HG03159 (cell line): ENCODE data around the gene GADD45G.

Experiments
- ATAC-seq: cut with Tn5 transposase; IDR thresholded peaks from one replicate; pipeline ENCODE4 v1.9.1; 2021; ENCODE audit warnings: mild to moderate bottlenecking, moderate library complexity; ENCODE audit not compliant: unreplicated experiment

GADD45G gene

DNA sequence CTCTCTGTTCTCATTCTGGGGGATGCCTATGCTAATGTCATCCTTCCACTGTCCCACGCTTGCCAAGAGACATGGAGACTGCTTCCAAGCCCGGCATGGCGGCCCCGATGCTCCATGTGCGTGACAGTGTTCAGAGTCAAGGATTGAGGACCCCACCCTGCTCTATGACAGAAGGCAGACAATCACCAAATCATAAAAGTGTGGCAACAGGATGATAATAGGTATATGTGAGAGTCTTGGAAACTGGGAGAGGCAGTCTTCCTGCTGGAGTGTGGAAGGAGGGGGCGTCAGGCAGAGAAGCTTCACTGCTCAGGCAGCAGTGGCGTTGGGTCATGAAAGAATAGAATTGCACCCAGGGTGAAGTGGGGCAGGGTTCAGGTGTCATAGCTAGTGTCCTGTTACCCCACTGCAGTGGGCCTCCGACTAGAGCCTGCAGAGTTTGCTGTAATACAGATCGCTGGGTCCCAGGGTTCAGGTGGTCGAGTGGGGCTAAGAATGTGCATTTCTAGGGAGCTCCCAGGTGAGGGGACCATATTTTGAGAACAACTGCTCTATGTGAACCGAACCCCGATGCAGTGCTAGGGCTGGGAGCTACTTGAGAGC is 12.5 kb upstream of the GADD45G start:
- ATAC-seq: no peak

DNA sequence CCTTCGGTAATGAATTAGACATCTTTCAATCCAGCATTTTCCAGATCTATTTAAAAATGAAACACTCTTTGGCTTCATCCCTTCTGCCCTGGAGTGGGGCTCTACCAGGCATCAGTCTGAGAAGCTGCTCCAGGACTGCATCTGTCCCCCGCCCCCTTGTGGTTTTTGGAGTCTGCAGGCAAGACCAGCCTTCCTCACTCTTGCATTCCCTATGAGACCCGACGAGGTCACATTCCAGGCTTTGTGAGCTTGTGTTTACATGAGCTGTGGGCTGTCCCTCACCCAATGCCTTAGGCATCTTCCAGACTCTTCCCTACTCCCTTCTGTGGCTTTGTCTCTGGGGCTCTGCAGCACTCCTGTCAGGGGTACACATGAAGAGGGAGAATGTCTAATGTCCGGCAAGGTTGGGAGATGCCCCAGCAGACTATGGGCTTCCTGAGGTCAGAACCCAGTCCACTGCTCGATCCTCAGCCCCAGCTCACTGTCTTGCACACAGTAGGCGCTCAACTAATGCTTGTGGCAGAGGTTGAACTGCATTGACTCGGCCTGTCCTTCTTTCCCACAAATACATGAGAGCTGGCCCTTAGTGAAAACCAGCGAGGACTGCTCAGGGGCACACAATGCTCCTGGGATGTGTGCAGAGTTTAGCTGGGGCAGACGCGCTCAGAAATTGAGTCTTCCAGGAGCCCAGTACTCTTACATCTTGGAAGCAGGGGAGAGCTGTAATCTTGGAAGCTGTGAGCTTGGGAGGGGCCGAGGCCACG is 11.7 kb upstream of the GADD45G start:
- ATAC-seq: no peak

DNA sequence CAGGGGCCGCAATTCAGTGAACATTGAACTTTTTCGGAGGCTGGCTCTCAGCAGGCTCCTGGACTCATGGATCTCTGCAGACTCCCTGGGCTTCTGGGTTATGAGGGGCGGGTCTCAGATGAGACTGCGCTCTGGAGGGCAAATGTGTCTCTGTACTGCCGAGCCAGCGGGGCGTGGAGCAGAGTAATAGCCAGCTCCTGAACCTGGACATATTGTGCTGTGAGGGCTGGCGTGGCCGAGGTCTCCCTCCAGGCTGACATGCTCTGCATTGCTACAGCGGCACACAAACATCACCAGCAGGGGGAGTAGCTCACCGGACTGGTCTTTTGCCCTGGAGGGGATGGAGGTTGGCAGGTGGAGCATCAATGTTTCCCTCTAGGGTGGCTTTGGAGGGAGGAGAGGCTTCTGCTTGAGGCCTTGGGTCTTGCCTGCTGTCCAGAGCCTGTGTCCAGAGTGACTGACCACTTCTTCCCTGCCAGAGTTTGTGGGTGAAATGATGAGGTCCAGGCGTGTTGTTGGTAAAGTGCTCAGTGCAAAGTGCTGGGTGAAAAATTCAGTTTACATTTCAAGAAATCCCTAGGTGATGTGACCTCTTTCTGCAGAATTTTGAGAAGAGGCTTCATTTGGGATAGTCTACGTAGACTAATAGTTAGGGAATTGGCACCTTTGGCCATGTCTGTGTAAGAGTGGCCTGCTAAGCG is 10.9 kb upstream of the GADD45G start:
- ATAC-seq: peak; percentile 64

DNA sequence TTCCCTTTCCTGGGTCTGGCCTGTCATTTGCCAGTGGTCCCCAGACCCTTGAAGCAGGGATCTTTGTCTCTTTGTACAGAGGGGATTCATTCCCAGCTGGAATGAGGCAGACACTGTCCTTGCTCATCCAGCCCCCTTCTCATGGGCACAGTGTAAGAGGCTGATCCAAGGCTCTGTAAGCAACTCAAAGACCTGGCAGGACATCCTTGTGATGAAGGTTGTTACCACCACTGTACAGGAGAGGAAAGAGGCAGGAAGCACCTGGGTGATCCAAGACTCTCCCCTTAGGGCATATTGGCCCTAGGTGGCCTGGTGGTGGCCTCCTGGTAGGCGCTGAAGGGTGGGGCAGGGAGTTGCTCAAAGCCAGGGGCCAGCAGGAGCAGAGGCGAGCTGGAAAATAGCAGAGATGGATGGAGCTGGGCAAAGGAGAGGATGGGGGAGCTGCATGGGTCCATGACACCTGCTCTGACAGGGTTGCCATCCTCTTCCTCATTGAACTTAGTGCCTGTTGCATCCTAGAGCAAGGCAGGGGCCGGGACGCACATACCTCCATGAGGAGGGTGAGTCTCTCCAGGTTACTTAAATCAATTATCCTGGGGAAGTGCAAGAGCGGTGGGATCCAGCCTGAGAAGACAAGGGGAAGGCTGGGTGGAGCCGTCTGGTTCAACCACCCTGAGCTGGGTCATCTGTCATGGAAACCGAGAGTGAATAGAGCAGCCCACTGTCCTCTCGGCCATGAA is 9.8 kb upstream of the GADD45G start:
- ATAC-seq: no peak

DNA sequence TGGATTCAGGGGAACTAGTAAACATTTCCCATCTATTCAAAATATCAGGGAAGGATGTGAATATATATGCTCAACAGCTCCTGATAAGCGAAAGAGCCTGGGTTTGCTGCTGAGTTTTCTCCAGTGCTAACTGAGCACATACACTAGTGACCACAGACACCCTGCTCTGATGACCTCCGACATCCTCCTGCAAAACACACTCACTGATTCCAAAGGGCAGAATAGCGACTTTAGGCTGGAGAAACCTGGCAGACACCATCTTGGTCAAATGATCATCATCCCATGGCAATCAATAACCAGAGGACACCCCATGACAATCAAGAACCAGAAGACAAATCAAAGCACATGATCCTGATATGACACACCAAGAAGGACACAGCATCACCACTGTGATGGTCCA is 9.2 kb upstream of the GADD45G start:
- no peak for ATAC-seq

DNA sequence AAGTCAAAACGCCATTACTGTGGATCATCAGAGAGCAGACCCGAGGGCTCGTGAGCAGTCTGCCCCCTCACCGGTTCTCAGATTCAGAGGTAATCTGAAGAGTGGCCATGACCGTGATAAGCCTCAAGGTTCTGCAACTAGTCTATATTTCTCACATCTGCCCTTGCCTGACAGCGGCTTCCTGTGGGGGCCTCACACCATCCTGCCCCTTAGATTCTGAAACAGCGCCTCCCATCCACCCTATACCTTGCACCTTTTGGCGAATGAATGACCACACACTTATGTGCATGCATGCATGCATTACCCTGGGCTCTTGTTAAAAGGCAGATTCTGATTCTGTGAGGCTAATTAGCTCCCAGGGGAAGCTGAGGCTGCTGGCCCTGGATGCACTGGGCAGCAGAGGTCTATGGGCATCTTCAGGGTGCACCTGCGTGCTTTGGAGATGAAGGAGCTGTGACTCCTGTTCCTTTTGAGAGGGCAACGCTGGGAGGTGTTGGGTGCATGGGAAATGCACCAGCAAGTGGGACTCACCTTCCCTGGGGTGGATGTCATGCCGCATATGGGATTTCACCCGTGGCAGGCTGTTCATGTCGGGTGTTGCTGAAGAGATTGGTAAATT is 7.8 kb upstream of the GADD45G start:
- ATAC-seq: no peak

DNA sequence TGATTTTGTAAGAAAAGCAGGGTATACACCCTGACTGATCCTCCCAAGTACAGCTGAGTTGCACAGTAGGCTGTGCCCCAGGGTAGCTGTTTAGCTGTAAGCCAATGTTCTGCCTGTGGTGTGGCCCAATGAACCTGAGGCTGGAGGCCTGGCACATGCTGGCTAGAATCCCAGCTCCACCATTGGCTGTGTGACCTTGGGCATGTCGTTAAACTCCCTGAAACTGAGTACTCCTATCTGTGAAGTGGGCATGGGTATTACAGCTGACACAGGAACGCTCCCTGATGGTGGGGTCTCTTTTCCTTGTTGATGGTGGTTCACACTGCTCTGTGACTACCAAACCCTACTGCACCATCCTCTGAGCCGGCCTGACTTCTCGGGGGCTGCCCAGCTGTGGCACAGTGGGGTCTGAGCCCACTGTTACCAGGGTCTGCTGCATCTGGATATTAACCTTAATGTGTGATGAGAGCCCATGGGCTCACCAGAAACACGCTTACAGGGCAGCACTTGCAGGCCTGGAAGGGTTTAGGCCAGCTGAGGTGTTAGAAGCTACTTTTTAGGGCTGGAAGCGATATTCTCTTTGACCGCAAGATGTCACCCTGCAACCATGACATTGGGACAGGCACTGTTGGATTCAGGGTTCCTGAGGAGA is 7.0 kb upstream of the GADD45G start:
- no peak for ATAC-seq

DNA sequence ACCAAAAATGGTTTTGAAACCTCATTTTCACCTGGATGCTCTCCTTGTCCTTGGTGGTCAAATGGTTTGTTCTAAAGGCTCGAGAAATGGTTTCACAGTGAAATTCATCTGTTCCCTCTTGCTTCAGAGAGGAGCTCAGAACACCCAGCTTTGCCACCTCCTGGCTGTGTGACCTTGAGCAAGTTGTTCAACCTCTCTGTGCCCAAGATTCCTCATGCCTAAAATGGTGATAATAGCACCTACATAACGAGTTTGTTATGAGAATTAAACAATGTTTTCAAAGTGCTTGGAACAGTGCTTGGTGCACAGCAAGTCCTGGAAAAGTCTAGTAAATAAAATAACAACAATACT is 6.5 kb upstream of the GADD45G start:
- ATAC-seq: no peak

DNA sequence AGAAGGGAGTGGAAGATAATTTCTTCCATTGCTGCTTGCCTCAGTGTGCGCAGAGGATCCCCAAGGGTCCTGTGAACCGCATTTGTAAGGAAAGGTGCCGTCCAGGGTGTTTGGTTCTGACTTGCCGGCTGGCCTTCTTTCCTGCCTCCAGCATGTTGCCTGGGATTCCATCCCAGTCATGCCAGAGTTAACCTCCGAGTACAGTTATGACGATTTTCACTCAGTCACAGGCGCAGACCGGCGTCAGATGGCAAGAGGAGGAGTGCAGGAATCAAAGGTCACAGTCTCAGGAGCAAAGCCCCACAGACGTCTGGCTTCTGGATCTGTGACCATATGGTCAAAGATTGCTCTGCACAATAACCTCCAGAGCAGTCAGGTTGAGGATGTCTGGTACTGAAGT is 5.9 kb upstream of the GADD45G start:
- ATAC-seq: no peak

DNA sequence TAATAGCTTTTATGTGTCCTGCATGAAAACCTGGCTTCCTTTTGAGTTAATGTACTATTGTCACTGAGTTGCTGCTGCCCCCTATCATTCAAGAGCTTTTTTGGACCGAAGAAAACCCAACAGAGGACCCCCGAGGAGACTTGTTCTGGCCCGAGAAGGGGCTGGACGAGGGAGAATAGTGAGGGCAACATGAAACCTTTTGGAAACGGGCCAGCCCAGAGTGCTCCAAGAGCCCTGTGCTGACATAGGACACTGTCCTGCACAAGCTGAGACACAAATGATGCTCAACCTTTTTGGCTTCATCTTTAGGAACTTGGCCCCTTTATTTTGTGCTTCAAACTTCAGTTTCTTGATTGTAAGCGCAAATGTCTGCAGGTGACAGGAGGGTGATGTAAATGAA is 4.0 kb upstream of the GADD45G start:
- no peak for ATAC-seq

DNA sequence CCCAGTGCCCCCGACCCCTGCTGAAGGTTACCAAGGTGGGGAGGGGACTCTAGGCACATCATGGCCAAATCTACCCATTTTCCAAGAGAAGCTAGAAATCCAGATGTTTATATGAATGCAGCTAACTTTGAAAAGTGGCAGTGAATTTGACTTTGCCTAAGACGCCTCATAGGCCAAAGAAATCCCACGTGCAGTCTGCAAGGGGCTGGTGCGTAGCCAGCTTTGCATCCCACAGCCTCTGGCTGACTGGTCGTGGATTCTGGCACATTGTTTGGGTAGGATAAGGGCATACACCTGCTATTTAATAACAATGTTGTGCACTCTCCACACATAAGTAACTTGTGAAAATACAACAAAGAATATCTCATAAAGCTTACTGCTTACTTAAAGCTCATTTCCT is 3.5 kb upstream of the GADD45G start:
- ATAC-seq: no peak

DNA sequence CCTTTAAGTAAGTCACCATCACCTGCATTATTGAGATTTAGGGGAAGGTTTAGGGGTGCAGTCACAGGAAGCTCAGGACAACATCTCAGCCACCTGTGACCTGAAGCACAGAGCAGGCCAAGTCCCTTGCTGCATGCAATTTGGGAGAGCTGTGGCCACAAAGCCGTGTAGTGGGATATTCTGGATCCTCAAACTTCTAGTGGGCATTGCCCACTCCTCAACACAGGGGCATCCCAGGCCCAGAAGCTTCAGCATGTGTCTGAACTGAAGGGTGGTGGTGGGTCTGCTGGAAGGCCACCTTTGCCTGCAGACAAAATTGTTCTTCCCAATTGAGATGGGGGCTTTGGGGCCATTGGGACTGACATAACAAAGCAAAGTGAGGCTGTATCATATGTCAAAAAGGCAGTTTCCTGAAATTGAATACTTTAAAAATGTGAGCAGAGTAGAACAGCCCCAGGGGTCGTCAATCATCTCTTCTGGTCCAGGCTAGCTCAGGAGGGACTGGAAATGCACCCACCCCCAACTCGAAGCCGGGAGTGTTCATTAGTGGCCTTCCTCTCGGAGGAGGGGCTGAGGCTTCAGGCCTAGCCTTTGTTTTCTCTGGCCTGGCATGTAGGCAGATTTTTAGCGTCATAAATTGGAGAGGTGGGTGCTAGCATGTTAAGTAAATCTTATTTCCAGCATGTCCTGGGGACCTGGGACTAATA is 2.8 kb upstream of the GADD45G start:
- no peak for ATAC-seq

DNA sequence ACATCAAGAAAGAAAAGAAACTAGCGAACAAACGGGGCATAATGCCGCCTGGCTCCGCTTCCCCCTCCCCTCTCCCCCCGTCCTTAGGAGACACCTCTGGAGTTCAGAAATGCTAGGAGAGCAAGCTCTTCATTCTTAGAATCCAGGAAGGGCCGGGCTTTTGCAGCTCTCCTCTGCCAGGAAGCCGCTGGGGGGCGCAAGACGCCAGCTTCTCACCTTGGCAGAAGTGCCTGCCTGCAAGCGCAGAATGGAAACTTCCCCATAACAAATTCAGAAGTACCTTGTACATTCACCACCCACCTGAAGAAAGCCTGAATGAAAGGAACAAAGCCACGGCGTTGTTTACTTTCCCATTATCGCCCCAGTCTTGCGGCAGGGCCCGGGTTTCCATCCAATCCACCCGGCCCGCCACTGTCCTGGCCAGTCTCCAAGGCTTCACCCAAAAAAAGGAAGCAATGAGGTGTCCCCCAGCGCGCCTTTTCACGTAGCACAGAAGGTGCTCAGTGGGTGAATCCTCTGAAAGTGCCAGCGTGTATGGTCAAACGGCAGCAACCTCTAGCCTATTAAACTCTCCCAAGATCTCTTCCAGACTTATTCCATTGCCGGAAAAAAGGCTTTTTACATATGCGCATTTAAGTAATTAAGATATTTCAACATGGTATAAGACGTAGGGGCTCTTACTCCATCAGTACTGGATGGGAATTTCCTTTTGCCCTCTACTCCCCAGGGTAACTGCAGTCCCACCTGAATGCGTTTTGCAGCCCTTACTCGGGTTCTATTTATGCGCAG is 1.6 kb upstream of the GADD45G start:
- peak; percentile 45 for ATAC-seq

DNA sequence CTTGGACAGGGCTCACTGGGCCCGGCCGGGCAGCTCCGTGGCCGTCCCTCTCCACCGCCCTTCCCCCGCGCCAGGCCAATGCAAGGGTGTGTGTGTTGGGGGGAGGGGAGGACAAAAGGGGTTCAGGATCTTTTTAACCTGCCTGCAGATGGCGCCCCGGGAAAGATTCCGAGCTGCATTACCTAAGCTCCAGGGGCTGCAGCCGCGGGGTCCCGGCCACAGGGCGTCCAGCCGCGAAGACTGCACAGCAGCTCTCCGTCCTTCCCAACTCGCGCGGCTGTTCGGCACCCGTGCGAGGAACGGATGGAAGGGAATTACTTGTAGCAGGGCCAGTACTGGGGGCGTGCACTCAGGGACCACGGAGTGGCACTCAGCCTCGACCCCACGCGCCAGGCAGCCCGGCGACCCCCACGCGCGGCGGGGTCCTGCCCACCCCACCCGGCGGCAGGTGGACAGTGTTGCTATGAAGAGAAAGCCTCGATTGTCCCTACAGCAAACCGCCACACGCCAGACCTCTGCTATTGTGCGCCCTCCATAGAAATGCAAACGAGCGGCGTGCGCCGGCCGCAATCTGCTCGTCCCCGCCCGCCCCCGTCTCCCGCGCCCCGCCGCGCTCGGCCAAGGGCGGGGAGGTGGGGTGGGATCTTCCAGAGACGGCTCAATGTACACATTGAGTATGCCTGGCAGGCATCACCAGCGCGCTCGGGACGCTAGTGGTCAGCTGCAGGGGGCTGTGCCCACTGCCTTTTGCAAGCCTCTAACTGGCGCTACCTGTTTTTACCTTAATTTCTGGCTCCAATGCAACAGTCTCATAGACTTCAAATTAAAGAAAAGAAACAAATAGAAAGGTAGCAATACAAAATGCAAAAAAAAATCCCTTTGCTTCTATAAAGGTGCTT is 796 bp upstream of the GADD45G start:
- no peak for ATAC-seq

DNA sequence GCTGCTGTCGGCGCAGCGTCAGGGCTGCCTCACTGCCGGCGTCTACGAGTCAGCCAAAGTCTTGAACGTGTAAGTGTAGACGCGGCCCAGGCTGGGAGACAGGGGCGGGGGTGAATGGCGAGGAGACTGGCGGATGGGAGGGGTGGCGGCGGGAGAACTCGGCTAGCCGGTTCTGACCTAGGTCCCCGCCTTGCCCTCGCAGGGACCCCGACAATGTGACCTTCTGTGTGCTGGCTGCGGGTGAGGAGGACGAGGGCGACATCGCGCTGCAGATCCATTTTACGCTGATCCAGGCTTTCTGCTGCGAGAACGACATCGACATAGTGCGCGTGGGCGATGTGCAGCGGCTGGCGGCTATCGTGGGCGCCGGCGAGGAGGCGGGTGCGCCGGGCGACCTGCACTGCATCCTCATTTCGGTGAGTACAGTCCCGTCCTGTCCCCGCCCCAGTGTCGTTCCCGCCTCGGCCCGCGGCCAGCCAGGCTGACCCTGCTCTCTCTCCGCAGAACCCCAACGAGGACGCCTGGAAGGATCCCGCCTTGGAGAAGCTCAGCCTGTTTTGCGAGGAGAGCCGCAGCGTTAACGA is 745 bp downstream of the GADD45G start:
- no peak for ATAC-seq

DNA sequence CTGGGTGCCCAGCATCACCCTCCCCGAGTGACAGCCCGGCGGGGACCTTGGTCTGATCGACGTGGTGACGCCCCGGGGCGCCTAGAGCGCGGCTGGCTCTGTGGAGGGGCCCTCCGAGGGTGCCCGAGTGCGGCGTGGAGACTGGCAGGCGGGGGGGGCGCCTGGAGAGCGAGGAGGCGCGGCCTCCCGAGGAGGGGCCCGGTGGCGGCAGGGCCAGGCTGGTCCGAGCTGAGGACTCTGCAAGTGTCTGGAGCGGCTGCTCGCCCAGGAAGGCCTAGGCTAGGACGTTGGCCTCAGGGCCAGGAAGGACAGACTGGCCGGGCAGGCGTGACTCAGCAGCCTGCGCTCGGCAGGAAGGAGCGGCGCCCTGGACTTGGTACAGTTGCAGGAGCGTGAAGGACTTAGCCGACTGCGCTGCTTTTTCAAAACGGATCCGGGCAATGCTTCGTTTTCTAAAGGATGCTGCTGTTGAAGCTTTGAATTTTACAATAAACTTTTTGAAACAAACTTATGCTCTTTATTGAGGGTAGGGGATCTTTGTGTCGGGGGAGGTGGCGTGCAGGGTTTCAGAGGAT is 1.3 kb downstream of the GADD45G start:
- no peak for ATAC-seq

DNA sequence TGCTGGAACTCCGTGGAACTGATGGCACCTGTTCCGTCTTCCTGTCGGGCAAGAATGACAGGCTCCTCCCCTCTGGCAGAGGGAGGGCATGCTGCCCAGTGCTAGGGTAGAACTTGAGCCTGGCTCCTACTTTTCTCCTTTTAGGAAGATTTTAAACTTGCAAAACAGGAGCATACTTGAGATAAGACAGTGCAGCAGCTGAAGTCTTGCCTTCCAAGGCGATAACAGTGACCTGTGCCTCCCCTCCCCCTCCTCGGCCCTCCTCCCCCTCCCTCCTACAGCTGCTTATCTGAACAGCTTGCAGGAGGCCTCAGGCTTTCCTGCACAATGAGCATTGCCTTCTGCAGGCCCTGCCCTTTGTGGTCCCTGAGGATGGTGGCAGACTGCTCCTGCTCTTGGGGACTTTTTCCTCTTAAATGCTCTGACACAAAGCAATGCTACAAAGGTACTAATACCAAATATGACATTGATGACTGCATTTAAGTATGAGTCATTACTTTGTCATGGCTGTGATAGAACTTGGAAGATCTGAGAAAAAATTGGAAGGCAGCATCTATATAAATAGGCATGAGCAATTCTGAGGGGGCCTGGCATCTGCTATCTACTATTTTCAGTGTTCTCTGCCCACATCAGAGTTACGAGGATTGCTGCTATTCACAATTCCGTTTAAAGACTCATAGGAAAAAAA is 2.0 kb downstream of the GADD45G start:
- ATAC-seq: no peak
